A549 treated with dexamethasone at 1 μM for 4 hours (cell line): Measurements from ENCODE around the gene SP100. TPM values are rescaled to one million over a fixed set of nuclear protein-coding genes. Genes with fewer than 3 reads are reported as not detected.

Experiments
- total RNA-seq: library from RNA; stranded (reverse); fragments of 200-300 nt; extraction: Qiagen RNA extraction; gene quantifications from 5 replicates; pipeline ENCODE4 v1.2.3, GENCODE V29; 2022

SP100 gene
- 25.3 to 30.9 TPM (median 26.0 TPM) in 5 replicates for total RNA-seq

DNA sequence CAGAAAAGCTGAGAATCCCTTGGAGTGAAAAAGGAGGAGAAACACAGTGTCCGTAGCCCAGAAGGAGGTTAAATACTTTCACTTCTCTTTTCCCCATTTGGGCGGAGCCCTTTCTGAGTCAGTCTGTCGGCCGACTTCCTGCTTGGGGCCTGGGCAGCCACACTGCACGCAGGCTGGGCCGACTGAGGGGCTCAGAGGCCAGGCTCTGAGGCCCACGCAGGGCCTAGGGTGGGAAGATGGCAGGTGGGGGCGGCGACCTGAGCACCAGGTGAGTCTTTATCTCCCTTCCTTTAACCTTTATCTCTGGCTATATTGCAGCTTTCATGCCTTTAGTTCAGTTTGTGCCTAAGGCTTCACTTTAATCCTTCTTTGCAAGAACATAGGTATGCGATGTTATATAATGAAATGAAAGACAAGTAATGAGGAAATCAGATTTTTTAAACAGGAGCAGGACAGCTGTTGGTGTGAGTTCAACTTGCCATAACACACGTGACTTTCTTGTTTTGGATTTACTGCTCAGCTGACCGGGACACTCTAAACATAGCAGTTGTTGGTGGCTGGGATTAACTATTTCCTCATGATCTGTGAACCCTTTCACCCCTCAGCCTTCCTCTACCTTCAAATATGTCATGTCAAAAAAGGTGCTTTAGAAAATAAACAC, at the start of gene SP100:
TSS of gene SP100 (plus strand) at position 141 of the 661 bp plus-strand sequence. CDS start at position 237, 96 bp downstream.

Other genes with a start within 250 kb of the SP100 start
- gene SP110, start 196.2 kb upstream of the SP100 start, total RNA-seq, result 8.0 to 10.5 TPM (median 9.5 TPM) in 5 replicates
- gene SP140, start 190.5 kb upstream of the SP100 start, total RNA-seq, result 0.11 to 0.26 TPM (median 0.24 TPM) in 3 of 5 replicates, not detected in the others
- 2.7 to 4.0 TPM (median 3.3 TPM) in 5 replicates for gene SP140L, start 89.0 kb upstream of the SP100 start, total RNA-seq